ENCODE data around the gene HPS4.

DNA sequence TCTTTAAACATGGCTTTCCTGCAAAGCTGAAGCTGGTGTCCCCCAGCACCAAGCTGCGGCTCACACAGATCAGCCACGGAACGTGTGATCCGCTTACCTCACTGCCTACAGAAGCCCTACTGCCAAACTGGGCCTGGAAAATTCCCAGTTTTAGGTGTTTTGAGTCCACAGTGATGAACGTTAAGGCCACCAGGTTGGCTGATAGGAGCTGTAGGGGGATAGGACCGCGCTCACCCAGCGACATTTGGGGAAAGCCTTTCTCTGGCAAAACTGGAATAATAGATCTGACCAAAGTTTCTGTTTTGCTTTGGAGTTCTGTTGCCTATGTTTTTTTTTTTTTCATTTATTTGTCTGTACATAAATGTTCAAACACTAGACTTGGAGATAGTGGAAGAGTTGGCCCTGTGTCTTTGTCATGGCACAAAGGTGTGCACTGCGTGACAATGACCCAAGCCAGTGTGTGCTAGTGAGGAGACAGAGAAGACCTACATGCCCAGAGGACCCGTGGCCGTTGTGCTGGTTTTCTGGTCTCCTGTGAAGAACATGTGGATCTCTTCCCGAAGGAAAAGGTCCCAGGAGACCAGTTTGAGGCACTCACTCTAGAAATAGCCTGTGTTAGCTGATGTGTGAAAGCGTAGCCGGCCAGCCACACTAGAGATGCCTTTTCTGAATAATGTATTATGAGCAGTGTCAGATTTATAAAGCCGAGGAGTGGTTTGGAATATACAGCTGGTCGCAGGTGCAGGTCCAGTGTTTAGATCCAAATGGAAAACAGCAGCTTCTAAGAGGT is 39.5 kb downstream of the HPS4 start:
- TF ChIP-seq ZNF274 (IDR thresholded peaks at IDR 0.05; ENCODE audit: low read depth, low read length) (no peak), SUZ12 (IDR thresholded peaks at IDR 0.05; ENCODE audit: extremely low read depth, insufficient read depth, insufficient read length) (no peak), YY1 (IDR thresholded peaks at IDR 0.05; ENCODE audit: insufficient read depth, insufficient read length) (no peak)
